Stimulated activated CD4-positive, alpha-beta T cell treated with anti-CD3 and anti-CD28 coated beads, Interleukin-1b, Interleukin-23, amount 100 ng/mL, for 48 hours (primary cell): ENCODE measurements around the gene COBLL1.

Experiments used
- DNase-seq: peaks from one replicate; pipeline ENCODE4 v3.0.0-alpha.2; 2020

The COBLL1 gene

DNA sequence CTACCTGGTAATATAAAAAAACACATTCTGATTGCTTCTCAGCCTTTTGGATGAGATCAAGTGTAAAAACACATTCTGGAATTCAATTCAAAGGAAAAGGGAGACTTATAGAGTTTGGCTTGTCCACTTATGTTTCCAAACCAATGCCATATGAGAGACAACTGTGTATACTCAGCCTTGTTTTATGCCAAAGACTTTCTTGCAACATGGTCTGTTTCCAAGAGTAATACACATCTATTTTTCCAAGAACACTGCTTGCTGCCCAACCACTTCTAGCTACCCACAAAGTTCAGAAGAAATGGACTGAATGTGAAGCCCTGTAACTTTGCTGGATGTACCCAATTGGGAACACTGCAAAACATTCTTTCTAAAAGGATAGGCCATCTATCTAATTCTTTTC is 172.3 kb downstream of the COBLL1 start:
- no peak for DNase-seq

DNA sequence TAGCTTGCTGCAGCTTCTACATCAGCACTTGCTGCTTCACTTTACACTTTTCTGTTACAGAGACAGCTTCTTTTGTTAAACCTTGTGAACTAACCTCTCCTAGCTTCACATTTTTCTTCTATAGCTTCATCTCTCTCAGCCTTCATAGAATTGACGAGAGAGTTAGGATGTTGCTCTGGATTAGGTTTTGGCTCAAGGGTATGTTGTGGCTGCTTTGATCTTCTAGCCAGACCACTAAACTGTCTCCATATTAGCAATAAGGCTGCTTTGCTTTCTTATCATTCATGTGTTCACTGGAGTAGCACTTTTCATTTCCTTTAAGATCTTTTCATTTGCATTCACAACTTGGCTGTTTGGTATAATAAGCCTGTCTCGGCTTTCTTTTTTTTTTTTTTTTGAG is 174.1 kb downstream of the COBLL1 start:
- no peak for DNase-seq

DNA sequence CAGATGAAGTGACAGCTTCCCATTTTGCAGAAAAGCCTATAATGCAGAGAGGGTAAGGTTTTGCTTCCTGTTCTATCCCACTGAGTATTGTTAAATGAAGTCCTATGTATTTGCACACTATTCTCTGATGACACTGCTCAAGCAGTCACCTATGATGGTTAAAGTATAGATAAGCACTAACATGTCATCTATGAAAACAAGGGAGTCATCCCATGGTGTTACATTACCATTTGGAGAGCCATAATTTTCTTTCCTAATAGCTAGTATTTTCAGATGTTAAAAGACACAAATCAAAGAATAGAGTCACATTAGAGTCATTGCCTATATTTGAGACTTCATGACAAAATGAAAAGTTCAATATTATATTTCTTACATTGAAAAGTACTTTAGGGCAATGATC is 177.6 kb downstream of the COBLL1 start:
- DNase-seq, result no peak

DNA sequence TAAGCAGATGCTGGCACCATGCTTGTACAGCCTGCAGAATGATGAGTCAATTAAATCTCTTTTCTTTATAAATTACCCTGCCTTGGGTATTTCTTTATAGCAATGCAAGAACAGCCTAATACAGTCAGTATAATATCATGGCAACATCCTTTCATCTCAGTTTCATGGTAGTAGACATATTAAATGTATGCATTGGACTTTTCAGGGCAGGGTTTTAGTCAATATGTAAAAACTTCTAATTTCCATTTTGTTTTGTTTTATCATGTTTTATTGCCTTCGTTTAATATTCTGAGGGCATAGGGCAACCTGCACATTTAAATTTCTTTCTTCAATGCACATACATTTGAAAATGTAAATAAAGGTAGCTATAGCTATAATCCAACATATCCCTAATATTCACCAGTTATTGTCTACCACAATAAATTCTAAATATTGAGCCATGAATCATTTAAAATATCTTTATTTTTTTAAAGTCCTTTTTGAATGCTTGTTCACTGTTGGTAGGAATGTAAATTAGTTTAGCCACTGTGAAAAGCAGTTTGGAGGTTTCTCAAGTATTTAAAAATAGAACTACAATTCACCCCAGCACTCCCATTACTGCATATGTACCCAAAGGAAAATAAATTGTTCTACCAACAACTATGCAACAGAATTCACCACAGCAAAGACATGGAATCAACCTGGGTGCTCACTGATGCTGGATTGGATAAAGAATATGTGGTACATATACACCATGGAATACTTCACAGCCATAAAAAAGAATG is 178.6 kb downstream of the COBLL1 start:
- DNase-seq, result no peak

DNA sequence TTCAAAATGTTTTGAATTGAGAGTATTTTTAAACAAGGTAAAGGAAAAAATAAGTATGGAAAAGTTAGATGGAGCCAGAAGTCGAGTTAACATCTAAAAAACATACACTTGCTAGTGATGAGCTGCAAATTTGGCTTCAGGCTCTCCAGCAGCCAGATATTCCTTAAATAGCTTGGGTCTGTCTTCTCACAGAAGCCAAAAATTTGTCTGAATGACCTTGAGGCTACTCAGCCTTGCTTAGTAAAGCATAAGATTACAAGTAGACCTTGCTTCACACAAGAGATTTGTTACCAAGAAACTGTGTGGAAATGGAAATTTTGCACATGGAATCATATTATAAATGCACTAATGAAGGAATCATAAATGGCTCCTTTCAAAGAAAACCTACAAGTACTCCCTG is 179.6 kb downstream of the COBLL1 start:
- no peak for DNase-seq

DNA sequence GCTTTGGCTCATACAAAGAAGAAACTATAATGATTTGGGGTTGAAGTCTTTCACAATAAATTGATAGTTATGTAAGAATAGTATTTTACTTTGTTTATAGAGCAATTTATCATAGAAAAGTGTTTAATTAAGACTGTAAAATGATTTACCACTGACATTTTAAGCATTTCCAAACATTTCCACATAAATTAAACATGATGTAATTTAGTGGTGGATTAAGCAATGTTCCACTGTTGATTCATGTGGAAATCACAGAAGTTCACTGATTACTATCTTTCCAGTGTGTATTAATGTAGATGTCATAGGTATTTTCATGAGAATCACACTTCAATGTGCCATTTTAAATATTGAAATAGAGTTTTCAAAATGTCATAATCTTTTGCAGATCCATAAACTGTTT is 180.3 kb downstream of the COBLL1 start:
- no peak for DNase-seq

DNA sequence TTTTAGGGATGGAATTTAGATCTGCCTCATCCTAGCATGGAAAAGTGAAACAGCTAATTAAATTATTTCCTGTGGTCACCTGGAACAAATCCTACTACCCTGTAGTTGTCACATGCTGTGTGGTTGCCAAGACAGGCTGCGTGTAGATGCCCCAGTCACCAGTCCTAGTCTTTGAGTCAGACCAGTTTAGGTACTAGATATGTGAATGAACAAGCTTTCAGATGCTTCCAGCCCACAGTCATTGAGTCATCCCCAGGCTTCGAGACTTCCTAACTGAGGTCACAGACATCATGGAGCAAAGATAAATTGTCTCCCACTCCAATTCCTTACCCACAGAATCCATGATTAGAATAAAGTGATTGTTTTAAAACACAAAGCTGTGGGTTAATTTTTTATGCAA is 184.5 kb downstream of the COBLL1 start:
- no peak for DNase-seq

DNA sequence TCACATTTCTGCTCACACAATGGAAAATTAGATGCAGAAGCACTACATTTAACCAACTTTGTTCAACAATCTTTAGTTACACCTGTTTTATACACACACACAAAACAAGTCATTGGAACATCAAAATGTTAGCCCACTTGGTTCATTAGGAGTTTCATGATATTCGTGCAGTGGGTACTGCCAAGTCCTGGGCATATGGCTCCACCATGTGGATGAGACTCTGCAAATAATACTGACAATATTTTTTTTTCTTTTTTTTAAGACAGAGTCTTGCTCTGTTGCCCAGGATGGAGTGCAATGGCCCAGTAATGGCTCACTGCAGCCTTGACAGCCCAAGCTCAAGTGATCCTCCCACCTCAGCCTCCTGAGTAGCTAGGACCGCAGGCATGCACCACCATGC is 185.9 kb downstream of the COBLL1 start:
- DNase-seq, result no peak

DNA sequence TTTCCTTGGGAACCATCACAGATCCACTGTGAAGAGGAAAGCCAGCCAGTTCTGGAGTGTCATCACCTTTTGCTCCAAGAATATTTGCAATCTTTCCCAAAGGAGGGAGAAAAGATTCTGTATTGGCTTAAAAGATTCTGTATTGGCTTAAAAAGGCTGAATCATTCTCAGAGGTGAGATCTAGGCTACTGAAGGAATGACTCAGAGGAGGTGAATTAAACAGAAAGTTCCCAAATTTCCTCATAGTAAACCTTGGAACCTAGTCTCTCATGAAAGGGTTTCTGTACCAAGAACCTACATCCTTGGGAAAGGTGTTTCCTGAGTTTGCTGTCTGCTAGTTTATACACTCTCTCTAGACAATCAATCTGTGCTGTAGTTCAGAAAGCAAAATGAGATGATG is 186.3 kb downstream of the COBLL1 start:
- no peak for DNase-seq

DNA sequence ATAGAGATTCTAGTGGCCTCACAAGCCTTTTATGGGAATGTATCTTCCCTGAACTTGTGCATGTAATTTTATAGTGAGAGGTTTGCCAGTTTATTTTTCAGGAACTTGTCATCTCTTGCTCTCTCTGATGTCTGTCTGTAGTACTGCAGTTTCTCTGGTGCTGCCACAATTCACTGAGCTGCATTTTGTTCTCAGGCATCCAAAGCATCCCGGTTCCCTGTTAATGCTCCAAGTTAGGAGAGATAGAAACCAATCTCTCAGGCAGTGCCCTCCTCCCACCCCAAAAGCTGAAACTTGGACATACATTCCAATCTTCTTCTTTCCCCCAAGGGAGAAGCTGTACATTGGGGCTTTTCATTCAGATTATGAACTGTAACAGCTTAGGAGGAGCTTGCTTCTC is 190.3 kb downstream of the COBLL1 start:
- DNase-seq, result no peak

DNA sequence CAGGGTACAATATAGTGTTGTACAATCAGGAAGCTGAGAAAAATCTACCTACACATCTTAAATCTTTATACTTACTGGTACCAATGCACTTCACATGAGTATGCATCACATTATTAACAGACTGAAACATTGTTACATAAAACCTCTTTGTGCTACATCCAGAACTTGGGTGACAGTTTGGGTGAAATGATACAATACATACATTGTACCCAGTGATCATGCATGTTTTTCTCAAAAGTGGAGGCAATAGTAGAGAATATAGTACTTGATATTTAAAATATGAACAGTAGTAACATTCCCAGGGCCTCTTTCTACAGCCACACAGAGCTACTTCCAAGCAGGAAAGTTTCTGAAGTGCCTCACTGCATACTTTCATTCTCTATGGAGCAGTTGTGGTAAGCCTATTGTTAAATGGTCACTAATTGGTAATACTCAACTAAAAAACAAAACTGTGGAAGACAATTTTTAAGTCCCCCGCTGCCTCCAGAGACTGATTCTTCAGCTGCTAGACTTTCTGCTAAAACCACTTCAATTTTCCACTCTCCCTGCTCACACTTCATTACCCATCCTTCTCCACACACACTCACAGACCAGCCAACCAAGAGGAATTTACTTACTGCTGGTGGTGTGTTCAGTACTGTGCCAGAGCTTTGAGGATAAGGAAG is 197.5 kb downstream of the COBLL1 start:
- DNase-seq, result no peak

DNA sequence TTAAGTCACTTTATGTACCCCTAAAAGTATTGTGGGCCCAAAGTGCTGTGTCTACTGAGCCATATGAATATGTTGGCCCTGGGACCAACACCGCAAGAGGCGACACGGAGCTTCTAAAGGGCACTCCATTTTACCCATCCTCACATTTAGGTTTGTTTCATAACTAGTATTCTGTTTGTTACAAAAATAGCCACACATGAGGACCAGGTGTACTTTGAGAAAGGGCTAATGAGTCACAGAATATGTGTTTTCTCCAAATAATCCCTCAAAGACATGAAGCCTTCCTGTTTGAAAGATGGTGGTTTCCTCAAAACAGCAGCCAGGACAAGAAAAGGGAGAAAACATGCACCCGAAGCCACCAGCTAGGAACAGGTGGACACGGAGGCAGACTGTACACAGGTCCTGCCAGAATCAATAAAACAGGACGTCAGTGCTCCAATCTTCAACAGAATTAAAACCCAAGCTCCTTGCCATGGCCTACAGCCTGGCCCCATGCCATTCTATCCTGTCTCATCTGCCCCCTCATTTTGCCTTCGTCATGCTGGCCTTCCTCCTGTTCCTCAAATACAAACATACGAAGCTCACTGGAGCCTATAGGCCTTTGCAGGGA is 198.6 kb downstream of the COBLL1 start:
- no peak for DNase-seq

DNA sequence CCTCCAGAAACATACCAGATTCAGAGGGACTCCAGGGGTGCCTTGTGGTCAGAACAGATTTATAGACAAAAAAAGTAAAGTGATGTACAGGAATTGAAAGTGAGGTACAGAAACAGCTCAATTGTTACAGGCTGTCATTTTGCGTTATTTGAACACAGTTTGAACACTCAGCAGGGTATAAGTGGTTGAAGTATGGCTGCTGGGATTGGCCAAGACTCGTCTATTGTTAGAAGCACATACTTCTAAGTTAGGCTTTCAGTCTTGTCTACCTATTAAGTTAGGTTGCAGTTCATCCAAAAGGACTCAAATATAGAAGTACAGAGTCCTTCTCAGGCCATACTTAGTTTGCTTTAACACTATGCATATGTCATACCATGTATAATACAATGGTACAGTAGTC is 199.4 kb downstream of the COBLL1 start:
- DNase-seq, result no peak
